H1 (cell line): ENCODE results near the gene NAP1L5. TPM values are rescaled to one million over a fixed set of nuclear protein-coding genes. Genes with fewer than 3 reads are reported as not detected.

Source experiments
- ASH2L ChIP-seq: fragments of 200-600, 300-600 bp; sonication (generic); IDR thresholded peaks from one replicate; pipeline ENCODE4 v1.7.1; 2017; ENCODE audit warnings: low read length
- BCL11A ChIP-seq, 2 experiments: IDR thresholded peaks; one replicate each; pipeline ENCODE4 v1.6.1; 2011; ENCODE audit warnings: low read depth in 2 of 2, low read length in 2 of 2, mild to moderate bottlenecking in 2 of 2
- GABPA ChIP-seq: IDR thresholded peaks from 2 replicates; pipeline ENCODE4 v1.6.1; 2011; ENCODE audit warnings: mild to moderate bottlenecking, low read length, moderate library complexity, borderline replicate concordance; ENCODE audit not compliant: insufficient read depth
- HDAC2 ChIP-seq, 2 experiments: fragments of 300-600 bp in 1 of 2; sonication (generic) in 1 of 2; IDR thresholded peaks; 2 replicates each; pipeline ENCODE4 v1.6.1; 2011 to 2012; ENCODE audit warnings: low read depth in 2 of 2, low read length in 2 of 2, mild to moderate bottlenecking in 2 of 2, moderate library complexity in 2 of 2, borderline replicate concordance in 1 of 2, inconsistent platforms in 1 of 2
- JUN ChIP-seq: IDR thresholded peaks from 2 replicates; pipeline ENCODE4 v1.6.1; 2011; ENCODE audit warnings: low read depth, mild to moderate bottlenecking, improper control_type of control experiment, low read length
- MAX ChIP-seq: IDR thresholded peaks from 2 replicates; pipeline ENCODE4 v1.6.1; 2012; ENCODE audit warnings: inconsistent platforms
- POU5F1 ChIP-seq: IDR thresholded peaks from 2 replicates; pipeline ENCODE4 v1.6.1; 2011; ENCODE audit warnings: low read depth, mild to moderate bottlenecking, low read length, moderate library complexity
- SP2 ChIP-seq: IDR thresholded peaks from 2 replicates; pipeline ENCODE4 v1.6.1; 2012; ENCODE audit warnings: mild to moderate bottlenecking, low read length, inconsistent platforms
- TBP ChIP-seq: IDR thresholded peaks from 2 replicates; pipeline ENCODE4 v1.6.1; 2011; ENCODE audit warnings: low read depth, low read length, improper control_type of control experiment
- polyA plus RNA-seq, 7 experiments: library from polyadenylated mRNA; depleted of rRNA in 3 of 7; stranded (reverse) in 5 of 7; unstranded in 2 of 7; fragments of >200 nt in 5 of 7; fragments of 200-250 nt in 2 of 7; gene quantifications; 1 replicate in 5 of 7; 2 replicates in 1 of 7; 4 replicates in 1 of 7; pipeline versions ENCODE4 v1.2.1 to v1.2.3, GENCODE V29; 2011 to 2013; ENCODE audit warnings: missing spikeins in 2 of 7, mixed read lengths in 2 of 7
- total RNA-seq: library from RNA; stranded (reverse); fragmentation: NEBNext Ultra II Directional; extraction: Animal tissue kit (Norgen Biotek cat#: 25700); gene quantifications from 2 replicates; pipeline ENCODE4 v1.2.1, GENCODE V29; 2021

Gene NAP1L5
- total and polyA plus RNA-seq, 2 of the 8 experiments (the other 6 are each of a cell fraction or from before 2014, with no cell fraction given) = 1.3 to 2.7 TPM

GRCh38 chr4:88696630-88697029 is 999 bp downstream of the NAP1L5 start (continued):
- no peak for TF ChIP-seq SP2
- TF ChIP-seq JUN = no peak
- no peak for TF ChIP-seq POU5F1
- TF ChIP-seq HDAC2 (IDR thresholded peaks at IDR 0.05; ENCODE audit: borderline replicate concordance in 1 of 2, low read depth in 2 of 2, low read length in 2 of 2) = no peak
- TF ChIP-seq TBP = no peak
- no peak for TF ChIP-seq BCL11A (IDR thresholded peaks at IDR 0.05; ENCODE audit: low read depth in 2 of 2, low read length in 2 of 2)
- TF ChIP-seq GABPA = no peak
- TF ChIP-seq MAX = no peak
- no peak for TF ChIP-seq ASH2L
